ENCODE results near the gene TAOK3.
"Not testable (repeated sequence)": the region's sequence is repeated elsewhere in the genome, so short reads cannot be mapped to it uniquely, and the experiment has no call there.

The TAOK3 gene

GRCh38 chr12:118374909-118375308 is 2.2 kb upstream of the TAOK3 start:
- in situ Hi-C loops (cut with MboI; ENCODE audit: low pct_unique_long_range_greater_than_20kb, low sequenced_read_pairs) = no loop called here

GRCh38 chr12:118374126-118374725 is 1.5 kb upstream of the TAOK3 start:
- no peak for DNase-seq
- in situ Hi-C loops (cut with MboI; ENCODE audit: low pct_unique_long_range_greater_than_20kb, low sequenced_read_pairs) = no loop called here

More at GRCh38 chr12:118374909-118375308, 2.2 kb upstream of the TAOK3 start:
- DNase-seq = no peak

GRCh38 chr12:118373616-118374015 is 909 bp upstream of the TAOK3 start:
- no peak for DNase-seq
- in situ Hi-C loops (cut with MboI; ENCODE audit: low pct_unique_long_range_greater_than_20kb, low sequenced_read_pairs) = no loop called here

- DNase-seq = peak; percentile 51
- in situ Hi-C loops (cut with MboI; ENCODE audit: low pct_unique_long_range_greater_than_20kb, low sequenced_read_pairs) = no loop called here
These were observed 1.1 kb downstream of the TAOK3 start for GRCh38 chr12:118371321-118372282.

GRCh38 chr12:118370601-118371000 is 2.1 kb downstream of the TAOK3 start:
- DNase-seq = peak; percentile 17
- in situ Hi-C loops (cut with MboI; ENCODE audit: low pct_unique_long_range_greater_than_20kb, low sequenced_read_pairs) = no loop called here

GRCh38 chr12:118368821-118369220 is 3.9 kb downstream of the TAOK3 start:
- peak; percentile 67 for DNase-seq
- in situ Hi-C loops (cut with MboI; ENCODE audit: low pct_unique_long_range_greater_than_20kb, low sequenced_read_pairs) = no loop called here

- no peak for DNase-seq
- in situ Hi-C loops (cut with MboI; ENCODE audit: low pct_unique_long_range_greater_than_20kb, low sequenced_read_pairs) = no loop called here
These were observed 10.8 kb downstream of the TAOK3 start for GRCh38 chr12:118361889-118362288.

GRCh38 chr12:118361092-118361404 is 11.7 kb downstream of the TAOK3 start:
- no peak for DNase-seq
- in situ Hi-C loops (cut with MboI; ENCODE audit: low pct_unique_long_range_greater_than_20kb, low sequenced_read_pairs) = no loop called here

- in situ Hi-C loops (cut with MboI; ENCODE audit: low pct_unique_long_range_greater_than_20kb, low sequenced_read_pairs) = no loop called here
- DNase-seq = no peak
These were observed 13.2 kb downstream of the TAOK3 start for GRCh38 chr12:118359541-118359915.

- peak; percentile 63 for DNase-seq
- in situ Hi-C loops (cut with MboI; ENCODE audit: low pct_unique_long_range_greater_than_20kb, low sequenced_read_pairs) = no loop called here
These were observed 13.8 kb downstream of the TAOK3 start for GRCh38 chr12:118358612-118359540.

GRCh38 chr12:118358008-118358359 is 14.7 kb downstream of the TAOK3 start:
- no peak for DNase-seq
- in situ Hi-C loops (cut with MboI; ENCODE audit: low pct_unique_long_range_greater_than_20kb, low sequenced_read_pairs) = no loop called here

GRCh38 chr12:118357257-118358007 is 15.3 kb downstream of the TAOK3 start:
- DNase-seq = peak; percentile 95
- in situ Hi-C loops (cut with MboI; ENCODE audit: low pct_unique_long_range_greater_than_20kb, low sequenced_read_pairs) = no loop called here

- in situ Hi-C loops (cut with MboI; ENCODE audit: low pct_unique_long_range_greater_than_20kb, low sequenced_read_pairs) = no loop called here
- DNase-seq = peak; percentile 72
These were observed 15.9 kb downstream of the TAOK3 start for GRCh38 chr12:118356809-118357256.

GRCh38 chr12:118355843-118356242 is 16.9 kb downstream of the TAOK3 start:
- in situ Hi-C loops (cut with MboI; ENCODE audit: low pct_unique_long_range_greater_than_20kb, low sequenced_read_pairs) = no loop called here

GRCh38 chr12:118354903-118355302 is 17.8 kb downstream of the TAOK3 start:
- in situ Hi-C loops (cut with MboI; ENCODE audit: low pct_unique_long_range_greater_than_20kb, low sequenced_read_pairs) = no loop called here
- no peak for DNase-seq

More at GRCh38 chr12:118355843-118356242, 16.9 kb downstream of the TAOK3 start:
- DNase-seq = no peak

GRCh38 chr12:118354503-118354902 is 18.2 kb downstream of the TAOK3 start:
- in situ Hi-C loops (cut with MboI; ENCODE audit: low pct_unique_long_range_greater_than_20kb, low sequenced_read_pairs); DNase-seq: not testable (repeated sequence)

GRCh38 chr12:118353721-118354120 is 19.0 kb downstream of the TAOK3 start:
- in situ Hi-C loops (cut with MboI; ENCODE audit: low pct_unique_long_range_greater_than_20kb, low sequenced_read_pairs) = no loop called here
- DNase-seq = no peak

- no peak for DNase-seq
- in situ Hi-C loops (cut with MboI; ENCODE audit: low pct_unique_long_range_greater_than_20kb, low sequenced_read_pairs) = no loop called here
These were observed 21.7 kb downstream of the TAOK3 start for GRCh38 chr12:118350908-118351559.

Measured in KBM-7 (cell line).